ENCODE results near the gene C9orf152.
"Not testable (repeated sequence)": the region's sequence is repeated elsewhere in the genome, so short reads cannot be mapped to it uniquely, and the experiment has no call there.

C9orf152 gene

DNA sequence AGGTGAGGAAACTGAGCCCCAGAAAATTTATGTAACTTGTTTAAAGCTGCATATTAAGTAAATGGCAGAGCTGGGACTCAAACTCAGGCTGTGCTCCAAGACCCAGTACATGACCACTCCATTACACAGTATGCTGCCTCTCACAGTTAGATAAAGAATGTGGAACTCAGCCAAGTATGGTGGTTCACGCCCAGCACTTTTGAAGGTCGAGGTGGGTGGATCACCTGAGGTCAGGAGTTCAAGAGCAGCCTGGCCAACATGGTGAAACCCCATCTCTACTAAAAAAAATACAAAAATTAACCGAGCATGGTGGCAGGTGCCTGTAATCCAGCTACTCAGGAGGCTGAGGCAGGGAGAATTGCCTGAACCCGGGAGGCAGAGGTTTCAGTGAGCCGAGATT is 2.3 kb downstream of the C9orf152 start:
- H2AFZ ChIP-seq (ENCODE audit: low read depth, low read length); H3K9me3 ChIP-seq (ENCODE audit: low read length); H3K36me3 ChIP-seq (ENCODE audit: insufficient read depth, low read length); H3K4me3 ChIP-seq (ENCODE audit: low read length); H3K27me3 ChIP-seq (ENCODE audit: insufficient read depth, low read length); H3K4me1 ChIP-seq (ENCODE audit: insufficient read depth, low read length): not testable (repeated sequence)

DNA sequence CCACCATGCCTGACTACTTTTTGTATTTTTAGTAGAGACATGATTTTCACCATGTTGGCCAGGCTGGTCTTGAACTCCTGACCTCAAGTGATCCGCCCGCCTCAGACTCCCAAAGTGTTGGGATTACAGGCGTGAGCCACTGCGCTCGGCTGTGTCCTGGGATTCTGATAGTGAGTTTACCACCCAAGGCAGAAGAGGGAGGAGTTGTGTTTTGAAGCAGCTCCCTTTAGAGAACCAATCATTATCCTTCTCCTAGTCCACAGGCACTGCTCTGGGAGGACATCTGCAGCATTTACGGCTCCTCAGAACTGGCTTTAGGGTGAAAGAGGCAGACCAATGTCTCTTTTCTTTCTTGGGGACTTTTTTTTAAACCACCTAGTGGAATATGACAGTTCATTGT is 5.7 kb downstream of the C9orf152 start:
- Histone ChIP-seq H3K4me1 (ENCODE audit: insufficient read depth, low read length) (no peaks in the 10 kb centered on the region), H3K27me3 (ENCODE audit: insufficient read depth, low read length) (no peaks in the 10 kb centered on the region), H3K36me3 (ENCODE audit: insufficient read depth, low read length) (no peaks in the 10 kb centered on the region), H3K4me3 (ENCODE audit: low read length) (no peak overlapping the region), H3K9me3 (ENCODE audit: low read length) (no peaks in the 10 kb centered on the region), H2AFZ (ENCODE audit: low read depth, low read length) (no peak overlapping the region)

DNA sequence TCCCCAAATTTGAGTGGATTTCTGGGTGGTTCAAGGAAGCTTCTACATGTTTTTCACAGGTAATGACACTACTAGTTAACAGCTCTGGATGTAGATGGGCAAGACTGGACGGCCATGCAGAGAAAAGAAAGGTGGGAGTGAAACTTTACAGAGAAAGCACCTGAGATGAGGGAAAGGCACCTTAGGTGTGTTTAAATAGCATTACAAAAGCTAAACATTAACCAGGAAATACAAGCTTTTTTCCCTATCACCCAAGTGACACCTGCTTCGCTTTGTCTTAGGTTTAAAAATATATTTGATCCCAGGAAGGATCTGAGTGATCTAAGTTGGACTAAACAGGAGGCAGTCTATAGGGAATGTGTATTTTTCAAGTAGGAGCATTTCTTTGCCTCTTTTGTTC is 8.3 kb downstream of the C9orf152 start:
- no peaks in the 10 kb centered on the region for H3K36me3 ChIP-seq (ENCODE audit: insufficient read depth, low read length)
- H3K4me3 ChIP-seq (ENCODE audit: low read length), result no peak overlapping the region
- H3K27me3 ChIP-seq (ENCODE audit: insufficient read depth, low read length), result no peaks in the 10 kb centered on the region
- no peaks in the 10 kb centered on the region for H3K4me1 ChIP-seq (ENCODE audit: insufficient read depth, low read length)
- H3K9me3 ChIP-seq (ENCODE audit: low read length), result no peaks in the 10 kb centered on the region
- H2AFZ ChIP-seq (ENCODE audit: low read depth, low read length), result no peak overlapping the region

DNA sequence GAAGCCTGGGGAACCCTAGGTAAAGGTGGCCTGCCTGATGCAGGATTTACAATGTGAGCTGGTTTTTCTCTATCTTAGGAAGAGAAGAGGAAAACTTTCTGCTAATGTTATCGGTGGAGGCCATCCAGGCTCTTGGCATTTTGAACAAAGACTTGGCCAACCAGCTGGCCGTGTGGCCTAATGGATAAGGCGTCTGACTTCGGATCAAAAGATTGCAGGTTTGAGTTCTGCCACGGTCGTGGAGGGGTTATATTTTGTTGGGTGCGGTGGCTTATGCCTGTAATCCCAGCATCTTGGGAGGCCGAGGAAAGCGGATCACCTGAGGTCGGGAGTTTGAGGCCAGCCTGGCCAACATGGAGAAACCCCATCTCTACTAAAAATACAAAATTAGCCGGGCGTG is 9.6 kb downstream of the C9orf152 start:
- Histone ChIP-seq H3K4me3 (ENCODE audit: low read length) (no peak overlapping the region), H3K27me3 (ENCODE audit: insufficient read depth, low read length) (no peaks in the 10 kb centered on the region), H2AFZ (ENCODE audit: low read depth, low read length) (no peak overlapping the region), H3K4me1 (ENCODE audit: insufficient read depth, low read length) (no peaks in the 10 kb centered on the region), H3K36me3 (ENCODE audit: insufficient read depth, low read length) (no peaks in the 10 kb centered on the region), H3K9me3 (ENCODE audit: low read length) (no peaks in the 10 kb centered on the region)

DNA sequence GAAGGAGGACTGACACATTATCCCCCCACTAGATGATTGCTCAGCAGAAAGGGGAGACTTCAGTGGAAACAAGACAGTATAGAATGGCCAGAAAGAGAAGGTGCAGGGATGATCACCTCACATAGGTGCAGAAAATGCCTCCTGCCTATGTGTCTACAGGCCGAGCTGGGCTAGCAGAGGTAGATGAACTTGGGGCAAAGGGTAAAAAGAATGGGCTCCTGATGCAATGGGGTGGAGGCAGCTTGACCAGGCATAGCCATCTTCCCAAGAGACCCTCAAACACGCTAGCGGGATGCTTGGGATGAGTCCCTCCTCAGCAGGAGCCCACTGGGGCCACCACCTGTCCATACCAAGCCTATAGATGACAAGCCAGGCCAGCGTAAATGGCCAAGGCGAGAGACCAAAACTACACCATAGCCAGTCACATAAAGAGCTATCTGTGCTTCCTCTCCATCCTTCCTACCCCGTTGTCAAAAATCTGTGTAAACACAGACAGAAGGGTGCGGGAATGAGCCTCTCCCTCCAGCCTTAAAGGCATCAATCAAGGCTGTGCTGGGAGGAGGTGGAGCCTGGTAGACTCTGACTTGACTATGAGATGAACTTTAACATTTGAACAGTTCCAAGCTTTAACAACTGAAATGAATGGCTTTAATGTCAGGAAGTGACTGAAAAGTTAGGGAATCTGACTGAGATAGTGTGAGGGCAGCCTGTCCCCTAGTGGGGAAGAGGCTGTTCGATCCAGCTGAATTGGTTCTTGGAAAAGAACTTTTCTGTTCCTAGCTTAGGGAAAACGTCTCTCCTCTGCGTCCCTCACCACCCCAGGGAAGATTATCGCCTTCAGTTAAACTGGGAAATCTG is 10.4 kb downstream of the C9orf152 start:
- Histone ChIP-seq H3K27me3 (ENCODE audit: insufficient read depth, low read length) (no peaks in the 10 kb centered on the region), H2AFZ (ENCODE audit: low read depth, low read length) (no peak overlapping the region), H3K4me1 (ENCODE audit: insufficient read depth, low read length) (no peaks in the 10 kb centered on the region), H3K9me3 (ENCODE audit: low read length) (no peaks in the 10 kb centered on the region), H3K36me3 (ENCODE audit: insufficient read depth, low read length) (no peaks in the 10 kb centered on the region), H3K4me3 (ENCODE audit: low read length) (no peak overlapping the region)

DNA sequence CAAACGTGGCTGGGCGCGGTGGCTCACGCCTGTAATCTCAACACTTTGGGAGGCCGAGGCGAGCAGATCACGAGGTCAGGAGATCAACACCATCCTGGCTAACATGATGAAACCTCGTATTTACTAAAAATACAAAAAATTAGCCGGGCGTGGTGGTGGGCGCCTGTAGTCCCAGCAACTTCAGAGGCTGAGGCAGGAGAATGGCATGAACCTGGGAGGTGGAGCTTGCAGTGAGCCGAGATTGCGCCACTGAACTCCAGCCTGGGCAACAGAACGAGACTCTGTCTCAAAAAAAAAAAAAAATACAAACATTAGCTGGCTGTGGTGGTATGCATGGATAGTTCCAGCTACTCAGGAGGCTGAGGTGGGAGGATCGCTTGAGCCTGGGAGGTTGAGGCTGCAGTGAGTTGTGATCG is 11.9 kb downstream of the C9orf152 start:
- not testable (repeated sequence) for H3K36me3 ChIP-seq (ENCODE audit: insufficient read depth, low read length); H3K4me3 ChIP-seq (ENCODE audit: low read length); H3K27me3 ChIP-seq (ENCODE audit: insufficient read depth, low read length); H3K4me1 ChIP-seq (ENCODE audit: insufficient read depth, low read length); H2AFZ ChIP-seq (ENCODE audit: low read depth, low read length); H3K9me3 ChIP-seq (ENCODE audit: low read length)

DNA sequence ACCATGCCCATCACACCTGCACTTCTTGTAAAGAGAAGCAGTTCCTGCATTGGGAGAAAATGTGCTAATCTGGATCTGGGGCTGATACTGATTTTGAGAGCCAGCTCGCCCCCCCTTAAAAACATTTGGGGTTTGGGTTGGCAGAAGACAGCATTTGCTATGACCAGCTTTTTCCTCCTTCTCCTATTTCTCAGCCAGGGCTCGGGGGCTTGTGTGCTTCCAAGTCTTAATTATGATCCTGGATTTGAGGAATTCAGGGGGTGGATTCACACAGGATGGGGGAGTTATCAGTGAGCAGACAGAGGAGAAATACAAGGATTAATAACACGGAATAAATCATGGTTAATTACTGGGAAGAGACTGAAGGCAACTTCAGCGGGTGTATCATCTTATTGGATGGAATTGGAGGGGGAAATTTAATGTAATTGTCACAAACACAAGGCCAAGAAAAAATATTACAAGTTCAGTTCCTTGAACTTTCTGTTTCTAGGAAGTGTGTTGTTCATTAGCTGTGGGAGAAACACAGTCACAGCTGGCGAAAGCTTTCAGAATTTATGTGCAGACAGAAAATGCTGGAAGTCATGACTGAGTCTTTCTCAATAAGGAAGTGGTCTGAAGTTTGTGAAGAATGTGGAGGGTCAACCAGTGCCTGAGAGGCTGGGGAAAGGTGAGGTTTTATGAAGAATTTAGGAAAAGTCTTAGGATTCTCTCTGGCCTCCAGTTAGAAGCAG is 15.3 kb downstream of the C9orf152 start:
- no peak overlapping the region for H2AFZ ChIP-seq (ENCODE audit: low read depth, low read length)
- no peaks in the 10 kb centered on the region for H3K36me3 ChIP-seq (ENCODE audit: insufficient read depth, low read length)
- H3K4me3 ChIP-seq (ENCODE audit: low read length), result no peak overlapping the region
- no peaks in the 10 kb centered on the region for H3K27me3 ChIP-seq (ENCODE audit: insufficient read depth, low read length)
- H3K9me3 ChIP-seq (ENCODE audit: low read length), result no peaks in the 10 kb centered on the region
- H3K4me1 ChIP-seq (ENCODE audit: insufficient read depth, low read length), result no peaks in the 10 kb centered on the region

DNA sequence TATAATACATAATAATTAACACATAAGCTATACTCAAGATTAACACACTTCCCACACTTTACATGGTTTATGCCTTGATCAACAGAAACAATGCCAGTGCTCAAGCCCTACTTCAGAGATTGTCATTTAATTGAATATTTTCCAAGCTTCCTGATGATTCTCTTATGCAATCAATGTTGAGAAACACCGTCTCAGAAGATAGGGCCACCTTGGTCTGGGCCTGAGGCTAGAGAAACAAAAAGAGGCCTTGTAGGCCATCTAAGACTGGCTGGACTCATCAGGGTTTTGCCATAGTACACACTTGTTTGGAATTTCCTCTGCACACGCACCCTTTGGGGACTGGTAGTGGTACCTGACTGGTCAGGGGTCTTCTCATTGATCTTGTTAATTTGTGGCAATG is 16.3 kb downstream of the C9orf152 start:
- no peak overlapping the region for H3K4me3 ChIP-seq (ENCODE audit: low read length)
- no peaks in the 10 kb centered on the region for H3K9me3 ChIP-seq (ENCODE audit: low read length)
- no peaks in the 10 kb centered on the region for H3K4me1 ChIP-seq (ENCODE audit: insufficient read depth, low read length)
- no peak overlapping the region for H2AFZ ChIP-seq (ENCODE audit: low read depth, low read length)
- H3K36me3 ChIP-seq (ENCODE audit: insufficient read depth, low read length), result no peaks in the 10 kb centered on the region
- H3K27me3 ChIP-seq (ENCODE audit: insufficient read depth, low read length), result no peaks in the 10 kb centered on the region

DNA sequence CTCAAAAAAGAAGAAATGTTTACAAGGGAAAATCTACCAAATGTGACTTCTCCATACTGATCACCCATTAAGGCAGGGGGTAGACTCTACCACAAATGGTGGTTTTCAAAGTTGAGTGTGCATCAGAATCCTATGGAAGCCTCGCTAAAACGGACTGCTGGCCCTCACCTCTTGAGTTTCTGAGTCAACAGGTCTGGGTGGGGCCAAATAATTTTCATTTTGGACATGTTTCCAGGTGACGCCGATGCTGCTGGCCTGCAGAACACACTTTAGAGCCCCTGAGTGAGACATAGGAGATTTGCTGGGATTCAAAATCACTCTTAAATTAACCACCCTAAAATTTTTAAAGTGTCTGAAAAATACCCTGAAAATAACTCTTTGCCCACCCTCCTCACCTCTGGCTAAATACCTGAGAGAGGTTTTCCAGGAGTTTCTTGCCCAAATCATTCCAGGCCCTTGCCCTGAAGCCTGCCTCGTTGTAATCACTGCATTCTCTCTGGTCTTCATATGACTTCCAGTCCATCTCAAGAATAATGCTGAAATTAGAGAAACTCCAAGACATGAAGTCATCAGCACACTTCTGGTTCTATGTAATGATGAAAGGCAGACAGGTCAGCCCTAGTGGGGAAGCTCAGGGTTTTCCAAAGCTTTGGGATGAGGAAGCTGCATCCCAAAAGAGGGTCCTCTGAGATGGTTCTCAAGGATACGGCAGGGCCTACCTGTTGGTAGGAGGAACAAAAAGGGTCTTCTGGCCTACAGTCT is 18.2 kb downstream of the C9orf152 start:
- Histone ChIP-seq H3K9me3 (ENCODE audit: low read length) (no peaks in the 10 kb centered on the region), H2AFZ (ENCODE audit: low read depth, low read length) (no peak overlapping the region), H3K4me1 (ENCODE audit: insufficient read depth, low read length) (no peaks in the 10 kb centered on the region), H3K27me3 (ENCODE audit: insufficient read depth, low read length) (no peaks in the 10 kb centered on the region), H3K4me3 (ENCODE audit: low read length) (no peak overlapping the region), H3K36me3 (ENCODE audit: insufficient read depth, low read length) (no peaks in the 10 kb centered on the region)

DNA sequence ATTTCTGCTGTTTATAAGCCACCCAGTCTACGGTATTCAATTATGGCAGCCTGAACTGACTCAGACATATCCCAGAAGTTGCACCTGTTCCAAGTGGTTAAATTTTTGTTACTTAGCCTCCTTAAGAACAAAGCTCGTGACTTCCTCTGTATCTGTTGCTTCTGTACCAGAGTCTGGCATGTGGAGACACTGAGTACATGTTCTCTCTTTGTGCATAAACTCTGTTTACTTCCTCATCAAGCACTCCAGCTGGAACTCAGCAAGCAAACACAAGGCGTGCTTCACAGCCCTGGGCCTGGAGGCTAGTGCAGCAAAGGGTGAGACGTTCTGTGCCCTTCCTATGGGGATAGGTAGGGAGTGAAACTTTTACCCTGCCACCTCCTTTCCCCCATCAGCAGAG is 19.0 kb downstream of the C9orf152 start:
- no peaks in the 10 kb centered on the region for H3K36me3 ChIP-seq (ENCODE audit: insufficient read depth, low read length)
- H3K4me3 ChIP-seq (ENCODE audit: low read length), result no peak overlapping the region
- no peaks in the 10 kb centered on the region for H3K4me1 ChIP-seq (ENCODE audit: insufficient read depth, low read length)
- H3K27me3 ChIP-seq (ENCODE audit: insufficient read depth, low read length), result no peaks in the 10 kb centered on the region
- no peak overlapping the region for H2AFZ ChIP-seq (ENCODE audit: low read depth, low read length)
- no peaks in the 10 kb centered on the region for H3K9me3 ChIP-seq (ENCODE audit: low read length)

DNA sequence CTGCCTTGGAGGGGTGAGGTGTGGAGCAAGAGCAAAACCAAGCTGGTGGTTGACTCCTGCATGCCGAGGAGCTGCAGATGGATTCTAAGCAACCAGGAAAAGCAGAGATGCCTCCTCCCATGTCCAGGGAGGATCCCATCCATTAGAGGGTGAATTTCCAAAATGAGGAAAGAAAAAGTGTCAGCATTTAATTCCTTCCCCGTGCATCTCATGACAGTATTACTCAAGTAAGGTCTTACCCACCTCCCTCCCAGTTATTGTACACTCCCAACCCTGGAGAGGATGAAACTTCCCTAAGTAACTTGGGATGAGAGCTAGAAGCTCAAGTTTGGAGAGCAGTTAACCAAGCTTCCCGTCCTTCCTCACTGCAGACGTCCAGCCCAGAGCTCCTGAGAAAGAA is 19.9 kb downstream of the C9orf152 start:
- Histone ChIP-seq H3K36me3 (ENCODE audit: insufficient read depth, low read length) (no peaks in the 10 kb centered on the region), H3K4me3 (ENCODE audit: low read length) (no peak overlapping the region), H3K27me3 (ENCODE audit: insufficient read depth, low read length) (no peaks in the 10 kb centered on the region), H3K9me3 (ENCODE audit: low read length) (no peaks in the 10 kb centered on the region), H3K4me1 (ENCODE audit: insufficient read depth, low read length) (no peaks in the 10 kb centered on the region), H2AFZ (ENCODE audit: low read depth, low read length) (no peak overlapping the region)

DNA sequence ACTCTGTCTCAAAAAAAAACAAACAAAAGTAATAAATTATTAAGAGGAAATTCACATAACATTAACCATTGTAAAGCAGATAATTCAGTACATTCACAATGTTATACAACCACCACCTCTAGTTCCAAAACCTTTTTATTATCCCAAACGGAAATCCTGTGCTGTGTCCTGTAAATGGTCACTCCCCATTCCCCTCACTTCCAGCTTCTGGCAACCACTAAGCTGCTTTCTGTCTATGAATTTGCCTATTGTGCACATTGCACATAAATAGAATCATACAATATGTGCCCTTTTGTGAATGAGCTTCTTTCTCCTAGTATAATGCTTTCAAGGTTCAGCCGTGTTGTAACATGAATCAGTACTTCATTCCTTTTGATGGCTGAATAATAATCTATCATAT is 20.8 kb downstream of the C9orf152 start:
- Histone ChIP-seq H3K4me3 (ENCODE audit: low read length) (no peak overlapping the region), H3K27me3 (ENCODE audit: insufficient read depth, low read length) (no peaks in the 10 kb centered on the region), H3K4me1 (ENCODE audit: insufficient read depth, low read length) (no peaks in the 10 kb centered on the region), H3K9me3 (ENCODE audit: low read length) (no peaks in the 10 kb centered on the region), H2AFZ (ENCODE audit: low read depth, low read length) (no peak overlapping the region), H3K36me3 (ENCODE audit: insufficient read depth, low read length) (no peaks in the 10 kb centered on the region)

DNA sequence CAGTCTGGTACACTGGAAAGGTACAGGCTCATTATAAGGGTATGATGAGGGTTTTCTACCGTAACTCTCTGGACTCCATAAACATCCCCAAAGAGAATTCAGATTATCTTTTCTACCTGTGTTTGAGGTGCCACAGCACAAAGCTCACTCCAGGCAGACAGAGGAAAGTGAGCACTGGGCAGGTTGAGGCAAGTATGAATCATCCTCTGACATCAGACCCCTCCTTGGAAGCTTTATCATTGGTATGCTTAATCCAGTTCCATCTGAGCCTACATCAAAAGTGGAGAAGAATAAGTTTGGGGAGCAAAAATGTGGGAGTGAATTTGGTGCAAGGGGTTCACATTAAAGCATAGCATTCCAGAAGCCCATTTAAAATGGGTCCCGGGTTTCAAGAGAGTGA is 21.7 kb downstream of the C9orf152 start:
- H3K9me3 ChIP-seq (ENCODE audit: low read length), result no peaks in the 10 kb centered on the region
- H3K4me3 ChIP-seq (ENCODE audit: low read length), result no peak overlapping the region
- H2AFZ ChIP-seq (ENCODE audit: low read depth, low read length), result no peak overlapping the region
- H3K27me3 ChIP-seq (ENCODE audit: insufficient read depth, low read length), result no peaks in the 10 kb centered on the region
- no peaks in the 10 kb centered on the region for H3K4me1 ChIP-seq (ENCODE audit: insufficient read depth, low read length)
- no peaks in the 10 kb centered on the region for H3K36me3 ChIP-seq (ENCODE audit: insufficient read depth, low read length)

All from neuron (in vitro differentiated cells).